AG09319 (cell line): ENCODE results near the gene FRY.

Source experiments
- DNase-seq: peaks from one replicate; pipeline ENCODE4 v3.0.0-alpha.2; 2010; ENCODE audit warnings: low read depth; ENCODE audit errors: extremely low read depth
- CTCF ChIP-seq: IDR thresholded peaks from 2 replicates; pipeline ENCODE4 v1.5.1; 2011; ENCODE audit warnings: low read depth, mild to moderate bottlenecking, inconsistent platforms, low read length, moderate library complexity

FRY gene

GRCh38 chr13:32136061-32136460 is 104.5 kb downstream of the FRY start:
- no peak for TF ChIP-seq CTCF
- no peak for DNase-seq

- DNase-seq, result no peak
- no peak for TF ChIP-seq CTCF
Measured at GRCh38 chr13:32136716-32137115, 105.1 kb downstream of the FRY start.

- DNase-seq, result no peak
Measured at GRCh38 chr13:32139251-32139650, 107.7 kb downstream of the FRY start.

GRCh38 chr13:32140109-32140508 is 108.5 kb downstream of the FRY start:
- TF ChIP-seq CTCF, result no peak
- no peak for DNase-seq

More at GRCh38 chr13:32139251-32139650, 107.7 kb downstream of the FRY start:
- TF ChIP-seq CTCF, result no peak

GRCh38 chr13:32141462-32141861 is 109.9 kb downstream of the FRY start:
- no peak for TF ChIP-seq CTCF
- no peak for DNase-seq

GRCh38 chr13:32142115-32142514 is 110.5 kb downstream of the FRY start:
- DNase-seq, result no peak
- TF ChIP-seq CTCF, result no peak

- no peak for TF ChIP-seq CTCF
- DNase-seq, result peak; percentile 28
Measured at GRCh38 chr13:32142956-32143375, 111.4 kb downstream of the FRY start.

GRCh38 chr13:32147193-32147592 is 115.6 kb downstream of the FRY start:
- TF ChIP-seq CTCF, result no peak
- no peak for DNase-seq
